Amygdala (tissue), 56 donors: Measurements from ENCODE around the gene CISD3.

ENCODE experiments used
- DNase-seq, 56 donors: peaks; one replicate each; lab custom pipeline; 2025; lab: John Stamatoyannopoulos, UW

The CISD3 gene

DNA sequence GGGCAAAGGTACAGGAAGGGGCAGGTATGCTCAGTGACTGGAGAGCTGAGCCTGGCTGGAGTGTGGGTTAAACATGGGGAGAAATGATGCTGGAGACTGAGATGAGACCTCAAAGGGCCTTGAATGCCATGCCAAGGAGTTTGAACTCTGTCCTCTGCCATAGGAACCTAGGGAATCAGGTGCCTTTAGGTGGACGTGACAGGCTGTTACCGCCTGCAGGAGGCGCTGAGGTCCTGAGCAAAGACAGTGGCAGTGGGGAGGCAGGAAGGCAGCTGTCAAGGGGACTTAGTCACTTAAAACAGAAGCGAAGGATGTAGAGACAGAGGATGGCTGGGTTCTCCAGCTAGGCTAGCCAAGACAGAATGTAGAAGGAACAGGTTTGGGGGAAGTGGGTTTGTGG is 31.5 kb downstream of the CISD3 start:
- DNase-seq, result no peak

GRCh38 chr17:38762231-38762630 is 32.1 kb downstream of the CISD3 start:
- DNase-seq, result no peak

DNA sequence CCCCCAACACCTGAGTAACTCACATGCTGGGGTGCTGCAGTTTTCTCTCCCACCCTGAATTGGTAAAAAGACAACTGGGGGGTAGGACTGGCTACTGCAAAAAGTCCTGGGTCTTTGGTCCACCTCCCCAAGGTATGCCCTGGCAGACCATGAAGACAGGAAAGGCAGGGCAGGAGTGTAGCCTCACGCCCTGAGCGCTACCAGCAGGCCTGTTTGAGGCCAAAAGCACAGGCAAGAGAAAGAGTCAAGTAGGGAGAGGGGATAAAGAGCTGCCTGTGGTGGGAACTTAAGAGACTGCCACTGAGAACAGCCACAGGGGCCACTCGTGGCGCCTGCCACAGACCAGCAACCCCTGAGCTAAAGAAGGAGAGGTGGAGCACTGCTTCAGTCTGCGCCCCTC is 36.2 kb downstream of the CISD3 start:
- no peak for DNase-seq

GRCh38 chr17:38768417-38768816 is 38.3 kb downstream of the CISD3 start:
- no peak for DNase-seq

DNA sequence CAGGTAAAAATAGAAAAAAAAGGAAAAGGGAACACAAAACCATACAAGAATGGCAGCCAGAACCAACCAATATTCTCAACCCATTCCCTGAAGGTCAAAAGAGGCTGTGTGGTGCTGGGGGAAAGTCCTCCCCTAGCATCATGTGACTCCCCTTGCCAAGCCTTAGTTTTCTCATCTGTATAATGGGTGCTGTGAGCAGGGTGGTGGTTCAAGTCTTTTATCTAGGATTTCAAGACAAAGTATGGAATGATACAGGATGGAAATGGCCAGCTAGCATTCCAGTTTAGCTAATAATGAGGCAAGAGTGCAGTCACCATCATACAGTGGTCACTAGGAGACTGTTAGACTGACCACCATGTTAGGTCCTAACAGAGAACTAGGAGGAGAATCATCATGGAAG is 43.1 kb downstream of the CISD3 start:
- no peak for DNase-seq

DNA sequence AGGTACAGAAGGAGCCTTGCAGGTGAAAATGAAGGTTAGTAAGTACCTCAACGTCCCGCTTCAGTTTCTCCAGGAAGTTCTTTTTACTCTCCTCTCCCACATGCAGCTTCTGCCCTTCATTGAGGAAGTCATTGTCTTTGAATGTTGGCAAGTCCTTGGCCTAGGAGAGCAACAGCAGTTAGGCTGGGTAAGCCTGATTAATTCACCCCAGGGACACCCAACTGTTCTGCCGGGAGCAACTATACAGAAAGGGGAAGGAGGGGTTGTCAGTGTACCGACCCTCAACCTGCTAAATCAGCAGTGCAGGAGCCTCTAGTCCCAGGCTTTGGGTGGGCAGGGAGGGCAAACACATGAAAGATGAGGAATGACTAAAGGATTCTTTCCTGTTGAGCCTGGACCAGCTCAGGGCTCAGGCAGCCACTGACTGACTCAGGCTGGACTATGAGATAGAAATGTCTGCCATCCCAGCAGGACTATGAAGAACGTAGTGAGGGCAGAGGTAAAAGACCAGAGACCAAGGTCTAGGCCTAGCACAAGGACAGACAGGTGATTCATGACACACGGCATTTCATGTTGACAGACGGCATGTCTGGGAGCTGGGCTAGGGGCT is 47.6 kb downstream of the CISD3 start:
- no peak for DNase-seq

GRCh38 chr17:38779965-38780752 is 50.0 kb downstream of the CISD3 start:
- DNase-seq, result no peak

DNA sequence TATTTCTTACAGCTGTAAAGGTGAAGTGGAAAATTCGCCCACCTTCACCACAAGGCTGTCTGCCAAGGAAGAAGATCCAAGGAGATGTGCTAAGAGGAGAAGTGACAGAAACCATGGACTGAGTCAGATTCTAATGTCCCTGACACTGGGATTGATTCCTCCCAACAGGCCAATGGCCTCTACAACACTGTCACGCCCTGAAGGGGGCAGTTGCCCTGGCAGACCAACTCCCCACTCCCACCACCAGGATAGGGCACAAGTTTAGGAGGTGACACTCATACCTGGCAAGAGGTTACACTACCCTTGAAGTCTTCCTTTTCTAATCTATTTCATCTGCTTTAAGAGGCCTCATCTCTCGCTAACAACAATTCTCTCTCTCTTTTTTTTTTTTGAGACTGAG is 53.1 kb downstream of the CISD3 start:
- no peak for DNase-seq
